H1 (cell line): ENCODE measurements around the gene ADAM22.
A peak's percentile ranks its signal among the peaks of the same experiment; 100 is the strongest.

Experiments used
- CEBPB ChIP-seq: IDR thresholded peaks from 2 replicates; pipeline ENCODE4 v1.6.1; 2012; ENCODE audit warnings: low read depth, low read length
- CTCF ChIP-seq, 3 experiments: IDR thresholded peaks; 1 replicate in 2 of 3; 2 replicates in 1 of 3; pipeline versions ENCODE4 v1.5.1 to v1.6.1; 2011; ENCODE audit warnings: low read length in 3 of 3, mild to moderate bottlenecking in 3 of 3, inconsistent platforms in 2 of 3, low read depth in 1 of 3, moderate library complexity in 1 of 3; ENCODE audit not compliant: insufficient read depth in 1 of 3; ENCODE audit errors: control extremely low read depth in 1 of 3
- EP300 ChIP-seq, 2 experiments: IDR thresholded peaks; 1 replicate in 1 of 2; 2 replicates in 1 of 2; pipeline ENCODE4 v1.6.1; 2011 to 2012; ENCODE audit warnings: low read depth in 2 of 2, low read length in 2 of 2, mild to moderate bottlenecking in 2 of 2, borderline replicate concordance in 1 of 2, inconsistent platforms in 1 of 2, moderate library complexity in 1 of 2
- EZH2 ChIP-seq: fragments of 200-600 bp; sonication (generic); IDR thresholded peaks from 2 replicates; pipeline ENCODE4 v1.7.1; 2012; ENCODE audit warnings: low read depth, mild to moderate bottlenecking, moderate library complexity, low read length, inconsistent platforms; ENCODE audit not compliant: severe bottlenecking
- NRF1 ChIP-seq: IDR thresholded peaks from 2 replicates; pipeline ENCODE4 v1.6.1; 2011; ENCODE audit warnings: mild to moderate bottlenecking, low read depth, low read length, improper control_type of control experiment
- POLR2A ChIP-seq, 2 experiments: IDR thresholded peaks; 1 replicate in 1 of 2; 2 replicates in 1 of 2; pipeline ENCODE4 v1.6.1; 2011; ENCODE audit warnings: low read depth in 2 of 2, low read length in 2 of 2, mild to moderate bottlenecking in 2 of 2; ENCODE audit errors: control extremely low read depth in 1 of 2
- POU5F1 ChIP-seq: IDR thresholded peaks from 2 replicates; pipeline ENCODE4 v1.6.1; 2011; ENCODE audit warnings: low read depth, mild to moderate bottlenecking, low read length, moderate library complexity
- RNF2 ChIP-seq: fragments of 200-900, 300-1000 bp; sonication (generic); IDR thresholded peaks from 2 replicates; pipeline ENCODE4 v1.7.1; 2016; ENCODE audit warnings: borderline replicate concordance, low read depth, mild to moderate bottlenecking, antibody characterized with exemption, low read length; ENCODE audit not compliant: poor library complexity, severe bottlenecking; ENCODE audit errors: missing control alignments
- SP1 ChIP-seq: IDR thresholded peaks from 2 replicates; pipeline ENCODE4 v1.6.1; 2011; ENCODE audit warnings: low read depth, low read length
- TAF1 ChIP-seq: IDR thresholded peaks from 2 replicates; pipeline ENCODE4 v1.6.1; 2011; ENCODE audit warnings: mild to moderate bottlenecking, low read depth, low read length
- TCF12 ChIP-seq: IDR thresholded peaks from 2 replicates; pipeline ENCODE4 v1.6.1; 2011; ENCODE audit warnings: low read depth, mild to moderate bottlenecking, low read length
- USF2 ChIP-seq: IDR thresholded peaks from 2 replicates; pipeline ENCODE4 v1.6.1; 2011; ENCODE audit warnings: low read length, improper control_type of control experiment

- TF ChIP-seq CEBPB (0 out of 2 replicates have a peak, but pooled peaks have one; percentile 7), TCF12 (no peak), RNF2 (no peak), CTCF (IDR thresholded peaks at IDR 0.05; ENCODE audit: control extremely low read depth in 1 of 3, insufficient read depth in 1 of 3, low read depth in 1 of 3, low read length in 3 of 3) (peak in 2 of 3 experiments; percentile 47 to 78; a peak in 2 of 4 replicates), POLR2A (IDR thresholded peaks at IDR 0.05; ENCODE audit: control extremely low read depth in 1 of 2, low read depth in 2 of 2, low read length in 2 of 2) (no peak), EZH2 (no peak), EP300 (IDR thresholded peaks at IDR 0.05; ENCODE audit: borderline replicate concordance in 1 of 2, low read depth in 2 of 2, low read length in 2 of 2) (no peak), TAF1 (no peak), SP1 (no peak), USF2 (no peak), NRF1 (no peak), POU5F1 (no peak)
These were observed 309.4 kb downstream of the ADAM22 start for GRCh38 chr7:88243345-88243909.
